Measurements from ENCODE around the gene ANGPTL2.

- TF ChIP-seq EZH2phosphoT487 (IDR thresholded peaks at IDR 0.05; ENCODE audit: low read depth): no peak
- TF ChIP-seq, protein P1, sequence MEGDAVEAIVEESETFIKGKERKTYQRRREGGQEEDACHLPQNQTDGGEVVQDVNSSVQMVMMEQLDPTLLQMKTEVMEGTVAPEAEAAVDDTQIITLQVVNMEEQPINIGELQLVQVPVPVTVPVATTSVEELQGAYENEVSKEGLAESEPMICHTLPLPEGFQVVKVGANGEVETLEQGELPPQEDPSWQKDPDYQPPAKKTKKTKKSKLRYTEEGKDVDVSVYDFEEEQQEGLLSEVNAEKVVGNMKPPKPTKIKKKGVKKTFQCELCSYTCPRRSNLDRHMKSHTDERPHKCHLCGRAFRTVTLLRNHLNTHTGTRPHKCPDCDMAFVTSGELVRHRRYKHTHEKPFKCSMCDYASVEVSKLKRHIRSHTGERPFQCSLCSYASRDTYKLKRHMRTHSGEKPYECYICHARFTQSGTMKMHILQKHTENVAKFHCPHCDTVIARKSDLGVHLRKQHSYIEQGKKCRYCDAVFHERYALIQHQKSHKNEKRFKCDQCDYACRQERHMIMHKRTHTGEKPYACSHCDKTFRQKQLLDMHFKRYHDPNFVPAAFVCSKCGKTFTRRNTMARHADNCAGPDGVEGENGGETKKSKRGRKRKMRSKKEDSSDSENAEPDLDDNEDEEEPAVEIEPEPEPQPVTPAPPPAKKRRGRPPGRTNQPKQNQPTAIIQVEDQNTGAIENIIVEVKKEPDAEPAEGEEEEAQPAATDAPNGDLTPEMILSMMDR (IDR thresholded peaks at IDR 0.05; ENCODE audit: low read depth, low read length): no peak
These were observed 4.6 kb downstream of the ANGPTL2 start for GRCh38 chr9:127117801-127118200.
